SK-N-SH (cell line): ENCODE results near the gene ACIN1. TPM values are rescaled to one million over a fixed set of nuclear protein-coding genes. Genes with fewer than 3 reads are reported as not detected.

Source experiments
- CTCF ChIA-PET: fragments of 300-600, 350-600 bp; formaldehyde crosslinking; extraction: SDS; loops from one replicate; lab custom pipeline; 2021; lab: Yijun Ruan, JAX
- POLR2A ChIA-PET: fragments of 350-600 bp; sonication (Branson Sonifier 250); formaldehyde crosslinking; extraction: SDS; loops from one replicate; lab custom pipeline; 2020; ENCODE audit warnings: antibody characterized with exemption, inconsistent platforms; lab: Yijun Ruan, JAX
- DNase-seq: peaks from one replicate; pipeline ENCODE4 v3.0.0; 2012
- H2AFZ ChIP-seq: fragments of 200-600 bp; sonication (generic); 2 replicates; pipeline ENCODE4 v1.8.1; 2016; ENCODE audit warnings: antibody characterized with exemption, mild to moderate bottlenecking, low read depth
- H3F3A ChIP-seq: fragments of 200-600 bp; sonication (generic); replicated peaks from 2 replicates; pipeline ENCODE3; 2016; ENCODE audit warnings: antibody characterized with exemption, mild to moderate bottlenecking; ENCODE audit not compliant: insufficient read depth
- H3K27ac ChIP-seq, 2 experiments: fragments of 200-500 bp in 1 of 2; fragments of 200-600 bp in 1 of 2; sonication (Bioruptor generic) in 1 of 2; sonication (generic), shearing (Covaris generic) in 1 of 2; 2 replicates each; pipeline versions ENCODE4 v1.5.1 to v1.6.1; 2014 to 2016; ENCODE audit warnings: low read depth in 2 of 2, inconsistent platforms in 1 of 2, low read length in 1 of 2, mild to moderate bottlenecking in 1 of 2, mixed read lengths in 1 of 2
- H3K27me3 ChIP-seq: fragments of 200-600 bp; sonication (generic), shearing (Covaris generic); 2 replicates; pipeline ENCODE4 v1.6.1; 2016; ENCODE audit warnings: mixed run types; ENCODE audit not compliant: insufficient read depth
- H3K36me3 ChIP-seq, 2 experiments: fragments of 200-500 bp in 1 of 2; fragments of 200-600 bp in 1 of 2; sonication (Bioruptor generic) in 1 of 2; sonication (generic) in 1 of 2; replicated peaks in 1 of 2; 2 replicates each; pipeline versions ENCODE3 to v1.5.1; 2014 to 2016; ENCODE audit warnings: low read length in 1 of 2, mild to moderate bottlenecking in 1 of 2; ENCODE audit not compliant: insufficient read depth in 2 of 2, control insufficient read depth in 1 of 2
- H3K4me1 ChIP-seq, 2 experiments: fragments of 200-500 bp in 1 of 2; fragments of 200-600 bp in 1 of 2; sonication (Bioruptor generic) in 1 of 2; sonication (generic), shearing (Covaris generic) in 1 of 2; 2 replicates each; pipeline versions ENCODE4 v1.5.1 to v1.6.1; 2014 to 2016; ENCODE audit warnings: low read depth in 1 of 2, low read length in 1 of 2, mixed run types in 1 of 2; ENCODE audit not compliant: insufficient read depth in 2 of 2, control insufficient read depth in 1 of 2
- H3K4me2 ChIP-seq: fragments of 200-600 bp; sonication (generic), shearing (Covaris generic); 2 replicates; pipeline ENCODE4 v1.6.1; 2017; ENCODE audit warnings: mixed run types
- H3K4me3 ChIP-seq, 2 experiments: fragments of 200-500 bp in 1 of 2; fragments of 200-600 bp in 1 of 2; sonication (Bioruptor generic) in 1 of 2; sonication (generic), shearing (Covaris generic) in 1 of 2; 2 replicates each; pipeline versions ENCODE4 v1.5.1 to v1.8.1; 2014 to 2016; ENCODE audit warnings: low read depth in 2 of 2, inconsistent platforms in 1 of 2, low read length in 1 of 2, mild to moderate bottlenecking in 1 of 2, mixed read lengths in 1 of 2, moderate library complexity in 1 of 2
- H3K79me2 ChIP-seq: fragments of 200-600 bp; sonication (generic); 2 replicates; pipeline ENCODE4 v1.8.1; 2017; ENCODE audit warnings: mild to moderate bottlenecking; ENCODE audit not compliant: insufficient read depth
- H3K9ac ChIP-seq: fragments of 200-600 bp; sonication (generic); 2 replicates; pipeline ENCODE4 v1.6.1; 2017; ENCODE audit warnings: mixed run types
- H3K9me2 ChIP-seq: fragments of 200-600 bp; sonication (generic); 2 replicates; pipeline ENCODE4 v1.6.1; 2017; ENCODE audit warnings: mixed run types
- H3K9me3 ChIP-seq: fragments of 200-600 bp; sonication (generic); 2 replicates; pipeline ENCODE4 v1.6.1; 2017; ENCODE audit warnings: mixed run types, mild to moderate bottlenecking, moderate library complexity
- H4K20me1 ChIP-seq: fragments of 200-600 bp; sonication (generic); 2 replicates; pipeline ENCODE4 v1.6.1; 2017; ENCODE audit warnings: mild to moderate bottlenecking, mixed run types; ENCODE audit not compliant: insufficient read depth
- ELF1 ChIP-seq: IDR thresholded peaks from 2 replicates; pipeline ENCODE4 v1.4.0; 2012
- EP300 ChIP-seq, 2 experiments: IDR thresholded peaks; 2 replicates each; pipeline versions ENCODE4 v1.4.0 to v1.6.1; 2012; ENCODE audit warnings: borderline replicate concordance in 1 of 2, low read depth in 1 of 2, low read length in 1 of 2
- FOSL2 ChIP-seq: IDR thresholded peaks from 2 replicates; pipeline ENCODE4 v1.4.0; 2012; ENCODE audit warnings: low read depth, mild to moderate bottlenecking, moderate library complexity, borderline replicate concordance
- FOXJ3 ChIP-seq: sonication (generic); formaldehyde crosslinking; IDR thresholded peaks from 2 replicates; pipeline ENCODE4 v1.5.1; 2020; ENCODE audit warnings: mild to moderate bottlenecking, missing genetic modification reagents
- FOXM1 ChIP-seq: IDR thresholded peaks from 2 replicates; pipeline ENCODE4 v1.4.0; 2012; ENCODE audit warnings: low read depth, mild to moderate bottlenecking
- GABPA ChIP-seq: IDR thresholded peaks from 2 replicates; pipeline ENCODE4 v1.4.0; 2012; ENCODE audit warnings: low read depth, mild to moderate bottlenecking
- JUND ChIP-seq: IDR thresholded peaks from 2 replicates; pipeline ENCODE4 v1.4.0; 2012
- MAX ChIP-seq: IDR thresholded peaks from 2 replicates; pipeline ENCODE4 v1.4.0; 2012; ENCODE audit warnings: low read depth
- NFIC ChIP-seq: IDR thresholded peaks from 2 replicates; pipeline ENCODE4 v1.4.0; 2012; ENCODE audit warnings: borderline replicate concordance
- NRF1 ChIP-seq: IDR thresholded peaks from 2 replicates; pipeline ENCODE4 v1.6.1; 2012; ENCODE audit warnings: low read depth, mild to moderate bottlenecking, low read length
- PBX3 ChIP-seq: IDR thresholded peaks from 2 replicates; pipeline ENCODE4; 2012
- RCOR1 ChIP-seq: fragments of 150-350 bp; IDR thresholded peaks from 2 replicates; pipeline ENCODE4 v1.6.1; 2017; ENCODE audit warnings: antibody characterized with exemption, low read length
- REST ChIP-seq: IDR thresholded peaks from 2 replicates; pipeline ENCODE4 v1.6.1; 2012; ENCODE audit warnings: mild to moderate bottlenecking, low read depth, low read length, moderate library complexity
- SIN3A ChIP-seq: IDR thresholded peaks from 2 replicates; pipeline ENCODE4 v1.6.1; 2012; ENCODE audit warnings: low read depth, mild to moderate bottlenecking, low read length, moderate library complexity, borderline replicate concordance
- SMC3 ChIP-seq: IDR thresholded peaks from 2 replicates; pipeline ENCODE4 v1.6.1; 2012; ENCODE audit warnings: low read depth, low read length, improper control_type of control experiment
- TEAD4 ChIP-seq: IDR thresholded peaks from 2 replicates; pipeline ENCODE4 v1.4.0; 2012; ENCODE audit warnings: mild to moderate bottlenecking, borderline replicate concordance; ENCODE audit not compliant: insufficient read depth
- WGBS: methylation state at CpG from one replicate; pipeline ENCODE4 v1.1.6; 2017; ENCODE audit warnings: low lambda C conversion rate; 5-methylcytosine and 5-hydroxymethylcytosine counted together
- polyA plus RNA-seq, 3 experiments: library from polyadenylated mRNA; depleted of rRNA; stranded (reverse); fragments of >200 nt; gene quantifications; 2 replicates each; pipeline ENCODE4 v1.2.3, GENCODE V29; 2012

The ACIN1 gene
- polyA plus RNA-seq, 1 of the 3 experiments (the other 2 are of a cell fraction): 159 TPM

GRCh38 chr14:23033251-23033727 is 61.6 kb downstream of the ACIN1 start (continued):
- TF ChIP-seq REST (no peak), NRF1 (no peak), SIN3A (no peak), NFIC (no peak), EP300 (IDR thresholded peaks at IDR 0.05; ENCODE audit: borderline replicate concordance in 1 of 2, low read depth in 1 of 2, low read length in 1 of 2) (no peak), FOXM1 (no peak)
- TF ChIP-seq, all 33 proteins: peak for 0

GRCh38 chr14:23030936-23031335 is 64.0 kb downstream of the ACIN1 start:
- H3K4me2 ChIP-seq: no peak overlapping the region
- no peaks in the 10 kb centered on the region for H3K9me3 ChIP-seq
- H3K9me2 ChIP-seq: no peaks in the 10 kb centered on the region
- no peak overlapping the region for H2AFZ ChIP-seq
- no peak overlapping the region for H3K4me3 ChIP-seq
- H3K36me3 ChIP-seq: peaks cover 29 to 56% of the 10 kb centered on the region in 2 experiments
- H3K9ac ChIP-seq: no peak overlapping the region
- H3K27ac ChIP-seq: no peak overlapping the region
- H3F3A ChIP-seq: peaks cover 6% of the 10 kb centered on the region
- H3K79me2 ChIP-seq: peaks cover 66% of the 10 kb centered on the region
- POLR2A ChIA-PET: interaction anchor here (0.6 kb wide), 1 partner anchor 9 kb away, joined by 3 read pairs; no protein-coding TSS in a partner anchor
- WGBS: 94% methylated on average over 4 of the region's 4 CpGs
- CTCF ChIA-PET: interaction anchor here (0.8 to 6.3 kb wide), 7 partner anchors 13 to 49 kb away, joined by 3 to 22 read pairs (median 5); partner anchors contain the start of gene AJUBA
- no peaks in the 10 kb centered on the region for H4K20me1 ChIP-seq
- no peak for DNase-seq
- peaks cover 9 to 22% of the 10 kb centered on the region in 2 experiments; a peak in 3 of 4 replicates for H3K4me1 ChIP-seq
- no peak for TF ChIP-seq ELF1
- H3K27me3 ChIP-seq: no peaks in the 10 kb centered on the region

- H3K9me2 ChIP-seq: no peaks in the 10 kb centered on the region
- ChIA-PET CTCF (interaction anchor here (1.0 to 6.3 kb wide), 5 partner anchors 13 to 42 kb away, joined by 3 to 22 read pairs (median 5); no protein-coding TSS in a partner anchor), POLR2A (no interaction called here)
- H3K4me1 ChIP-seq: peaks cover 7 to 22% of the 10 kb centered on the region in 2 experiments; a peak in 3 of 4 replicates
- no peak for DNase-seq
- H3K27ac ChIP-seq: no peak overlapping the region
- no peaks in the 10 kb centered on the region for H3K27me3 ChIP-seq
- H3K4me2 ChIP-seq: no peak overlapping the region
- H4K20me1 ChIP-seq: no peaks in the 10 kb centered on the region
- H2AFZ ChIP-seq: no peak overlapping the region
- peaks cover 11% of the 10 kb centered on the region for H3F3A ChIP-seq
- H3K9ac ChIP-seq: no peak overlapping the region
- H3K36me3 ChIP-seq: peaks cover 36 to 59% of the 10 kb centered on the region in 2 experiments
- 93% methylated on average over 2 of the region's 2 CpGs for WGBS
- H3K9me3 ChIP-seq: no peaks in the 10 kb centered on the region
- H3K79me2 ChIP-seq: peaks cover 58% of the 10 kb centered on the region
- no peak overlapping the region for H3K4me3 ChIP-seq
- TF ChIP-seq FOXM1 (no peak), FOXJ3 (CRISPR knock-in tag) (no peak), JUND (no peak), RCOR1 (no peak), SMC3 (no peak), MAX (no peak), FOSL2 (no peak), TEAD4 (no peak), GABPA (no peak), REST (no peak), PBX3 (no peak)
Observed at GRCh38 chr14:23028799-23029198, 66.1 kb downstream of the ACIN1 start.
